GM19035 (cell line): ENCODE data around the gene RAD50.
"Not testable (repeated sequence)": the region's sequence is repeated elsewhere in the genome, so short reads cannot be mapped to it uniquely, and the experiment has no call there.

Experiments
- ATAC-seq: cut with Tn5 transposase; IDR thresholded peaks from one replicate; pipeline ENCODE4 v1.9.1; 2021; ENCODE audit not compliant: unreplicated experiment

RAD50 gene

DNA sequence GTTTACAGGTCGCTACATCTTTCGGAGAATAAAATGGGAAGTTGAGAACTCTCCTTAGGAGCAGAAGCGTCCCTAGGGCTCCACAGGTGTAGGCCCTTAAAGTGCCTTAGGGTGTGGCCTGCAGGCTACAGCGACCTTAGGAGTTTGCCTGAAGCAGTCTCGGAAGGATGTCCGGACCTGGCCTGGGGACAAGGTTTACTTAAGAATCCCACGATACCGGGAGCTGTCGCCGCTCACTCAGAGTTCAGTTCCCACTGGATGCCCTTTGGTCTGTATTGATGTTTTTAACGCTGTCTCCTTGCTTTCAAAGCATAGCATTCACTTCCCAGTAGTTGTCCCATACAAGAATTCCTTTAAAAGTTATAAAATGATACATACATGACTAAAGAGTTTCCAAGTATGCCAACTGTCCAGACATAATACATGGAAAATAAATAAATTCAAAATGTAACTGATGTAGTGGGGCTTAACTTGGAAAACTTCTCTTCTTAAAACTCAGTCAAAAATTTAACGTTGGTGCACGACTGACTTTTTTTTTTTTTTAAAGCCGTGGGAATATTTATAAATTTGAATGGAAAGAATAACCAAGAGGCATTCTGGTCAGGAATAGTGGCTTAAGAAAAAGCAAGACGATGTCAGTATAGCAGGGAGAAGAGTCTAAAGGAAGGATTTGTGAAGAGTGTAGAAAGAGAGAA lies 848 bp downstream of the RAD50 start:
- peak; percentile 38 for ATAC-seq

DNA sequence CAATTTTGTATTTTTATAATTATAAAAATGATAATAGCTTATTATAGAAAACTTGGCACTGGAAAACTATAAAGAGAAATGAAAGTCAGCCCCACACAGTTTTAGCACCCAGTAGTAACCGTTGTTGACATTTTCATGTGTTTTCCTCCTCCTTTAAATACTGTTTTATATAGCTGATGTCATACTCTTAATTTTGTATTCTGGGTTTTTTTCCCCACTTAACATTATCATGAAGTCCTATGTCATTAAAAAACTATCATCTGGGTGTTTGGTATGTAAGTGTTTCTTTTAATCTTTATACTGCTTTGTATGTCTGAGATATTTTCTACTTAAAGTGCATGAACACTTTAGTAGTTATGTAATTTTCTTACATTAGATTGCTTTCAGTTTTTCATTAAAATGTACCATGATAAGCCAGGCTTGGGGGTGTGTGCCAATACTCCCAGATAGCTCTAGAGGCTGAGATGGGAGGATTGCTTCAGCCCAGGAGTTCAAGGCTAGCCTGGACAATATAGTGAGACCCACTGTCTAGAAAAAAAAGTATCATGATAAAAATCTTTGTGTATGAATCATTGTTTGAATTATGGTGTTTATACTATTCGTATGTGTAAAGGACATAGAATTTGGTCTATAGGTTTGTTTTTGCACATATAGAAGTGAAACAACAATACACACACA lies 2.7 kb downstream of the RAD50 start:
- no peak for ATAC-seq

DNA sequence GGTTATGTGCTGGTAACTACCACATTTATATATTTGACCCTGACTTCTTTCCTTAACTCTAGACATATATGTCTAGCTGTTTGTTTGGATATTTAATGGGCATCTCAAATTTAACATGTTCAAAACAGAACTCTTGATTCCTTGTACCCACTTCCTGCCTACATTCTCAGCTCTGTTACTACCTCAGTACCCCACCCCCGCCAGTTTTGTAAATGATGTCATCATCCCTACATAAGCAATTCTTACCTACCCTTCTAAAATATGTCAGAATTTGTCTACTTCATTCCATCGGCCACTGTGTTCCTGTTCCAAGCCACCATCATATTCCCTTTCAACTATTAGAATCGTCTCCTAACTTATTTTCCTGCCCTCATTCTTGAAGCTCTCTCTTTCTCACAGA lies 4.8 kb downstream of the RAD50 start:
- ATAC-seq, result no peak

- not testable (repeated sequence) for ATAC-seq
Observed at GRCh38 chr5:132564555-132564954, 7.8 kb downstream of the RAD50 start.

GRCh38 chr5:132566657-132567056 lies 9.9 kb downstream of the RAD50 start:
- ATAC-seq, result no peak

GRCh38 chr5:132576123-132576522 lies 19.3 kb downstream of the RAD50 start:
- ATAC-seq, result no peak

DNA sequence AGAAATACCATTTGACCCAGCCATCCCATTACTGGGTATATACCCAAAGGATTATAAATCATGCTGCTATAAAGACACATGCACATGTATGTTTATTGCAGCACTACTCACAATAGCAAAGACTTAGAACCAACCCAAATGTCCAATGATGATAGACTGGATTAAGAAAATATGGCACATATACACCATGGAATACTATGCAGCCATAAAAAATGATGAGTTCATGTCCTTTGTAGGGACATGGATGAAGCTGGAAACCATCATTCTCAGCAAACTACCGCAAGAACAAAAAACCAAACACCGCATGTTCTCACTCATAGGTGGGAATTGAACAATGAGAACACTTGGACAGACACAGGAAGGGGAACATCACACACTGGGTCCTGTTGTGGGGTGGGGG lies 27.8 kb downstream of the RAD50 start:
- ATAC-seq, result not testable (repeated sequence)

GRCh38 chr5:132586063-132586462 lies 29.3 kb downstream of the RAD50 start:
- ATAC-seq, result no peak

GRCh38 chr5:132589467-132589866 lies 32.7 kb downstream of the RAD50 start:
- no peak for ATAC-seq

DNA sequence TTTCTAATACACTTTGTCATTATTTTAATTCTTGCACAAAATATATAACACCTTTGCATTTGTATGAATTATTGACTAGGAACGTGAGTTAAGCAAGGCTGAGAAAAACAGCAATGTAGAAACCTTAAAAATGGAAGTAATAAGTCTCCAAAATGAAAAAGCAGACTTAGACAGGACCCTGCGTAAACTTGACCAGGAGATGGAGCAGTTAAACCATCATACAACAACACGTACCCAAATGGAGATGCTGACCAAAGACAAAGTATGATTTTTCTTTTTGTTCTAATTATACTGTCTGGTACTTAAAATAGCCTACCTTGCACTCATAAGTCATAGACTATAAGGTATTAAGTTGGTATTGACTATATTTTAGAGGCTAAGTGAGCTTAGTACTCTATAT lies 34.4 kb downstream of the RAD50 start:
- ATAC-seq, result no peak

DNA sequence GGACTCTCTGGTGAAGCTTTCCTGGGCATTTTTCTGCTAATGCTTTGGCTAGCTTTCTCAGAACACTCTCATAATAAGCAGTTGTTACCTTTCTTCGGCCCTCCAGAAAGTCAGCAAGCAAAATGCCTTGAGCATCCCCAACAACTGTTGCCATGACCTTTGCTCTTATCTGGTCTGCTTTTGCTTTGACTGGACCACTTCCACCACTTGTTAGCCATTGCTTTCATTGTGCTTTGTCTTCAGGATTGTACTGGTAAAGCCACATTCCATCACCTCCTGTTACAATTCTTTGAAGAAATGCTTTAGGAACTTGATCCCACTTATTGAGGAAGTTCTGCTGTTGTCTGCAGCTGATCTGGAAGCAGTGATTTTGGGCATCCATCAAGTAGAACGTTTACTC lies 35.7 kb downstream of the RAD50 start:
- ATAC-seq, result no peak

- ATAC-seq, result no peak
Observed at GRCh38 chr5:132594170-132594569, 37.4 kb downstream of the RAD50 start.

DNA sequence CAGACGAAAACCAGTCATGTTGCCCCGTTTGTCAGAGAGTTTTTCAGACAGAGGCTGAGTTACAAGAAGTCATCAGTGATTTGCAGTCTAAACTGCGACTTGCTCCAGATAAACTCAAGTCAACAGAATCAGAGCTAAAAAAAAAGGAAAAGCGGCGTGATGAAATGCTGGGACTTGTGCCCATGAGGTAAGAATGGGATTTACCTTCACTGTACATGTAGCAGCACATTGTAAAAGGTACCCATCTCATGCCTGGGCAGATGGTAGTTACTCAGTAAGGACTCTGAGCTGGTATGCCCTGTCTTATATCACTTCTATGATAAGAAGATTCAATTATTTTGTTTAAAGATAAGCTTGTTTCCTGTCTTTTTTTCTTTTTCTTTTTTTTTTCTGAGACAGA lies 38.8 kb downstream of the RAD50 start:
- ATAC-seq, result no peak

GRCh38 chr5:132601071-132601728 lies 44.4 kb downstream of the RAD50 start:
- no peak for ATAC-seq

DNA sequence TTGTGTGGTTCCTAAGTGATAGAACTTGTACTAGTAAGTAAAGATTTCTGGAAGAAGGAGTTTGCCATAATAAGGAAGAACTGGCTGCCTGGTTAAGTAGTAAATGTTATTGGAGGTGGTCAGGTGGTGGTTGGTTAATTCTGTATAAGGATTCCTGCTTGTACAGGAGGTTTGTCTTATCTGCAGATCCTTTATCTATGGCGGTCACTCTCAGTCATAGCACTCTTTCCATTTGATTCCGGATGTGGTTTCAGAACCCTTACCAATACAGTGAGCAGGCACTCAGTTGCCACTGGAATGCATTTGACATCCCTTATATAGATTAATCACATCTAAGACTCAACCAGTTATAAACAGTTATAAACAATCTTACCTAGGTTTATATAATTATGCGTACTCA lies 50.3 kb downstream of the RAD50 start:
- ATAC-seq, result no peak

DNA sequence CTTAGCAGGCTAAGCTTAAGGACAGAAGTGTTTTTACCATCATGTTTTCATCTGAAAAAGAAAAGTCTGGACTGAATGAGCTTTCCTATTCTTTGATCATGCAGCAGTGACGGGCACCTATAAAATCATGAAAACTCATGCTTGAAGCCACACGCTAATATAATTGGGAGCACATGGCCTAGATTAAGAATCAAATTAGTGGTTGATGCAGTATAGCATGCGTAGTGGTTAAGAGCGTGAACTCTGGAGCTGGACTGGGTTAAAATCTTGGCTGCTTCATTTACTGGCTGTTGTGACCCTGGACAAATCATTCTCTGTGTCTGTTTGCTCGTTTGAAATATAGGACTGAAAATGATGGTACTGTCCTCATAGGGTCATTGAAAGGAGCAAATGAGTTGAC lies 51.3 kb downstream of the RAD50 start:
- ATAC-seq, result no peak

DNA sequence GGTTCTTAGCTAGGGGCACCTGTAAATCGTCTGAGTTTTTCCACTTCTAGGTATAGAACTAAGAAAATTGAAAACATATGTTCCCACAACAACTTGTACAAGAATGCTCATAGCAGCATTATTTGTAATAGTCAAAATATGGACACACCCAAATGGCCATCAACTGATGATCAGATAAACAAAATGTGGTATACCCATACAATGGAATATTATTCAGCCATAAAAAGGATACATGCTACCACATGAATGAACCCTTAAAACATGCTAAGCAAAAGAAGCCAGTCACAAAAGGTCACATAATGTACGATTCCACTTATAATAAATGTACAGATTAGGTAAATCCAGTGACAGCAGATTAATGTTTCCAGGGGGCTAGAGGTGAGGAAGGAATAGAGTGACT lies 55.2 kb downstream of the RAD50 start:
- no peak for ATAC-seq

GRCh38 chr5:132612846-132613245 lies 56.1 kb downstream of the RAD50 start:
- no peak for ATAC-seq

- no peak for ATAC-seq
Observed at GRCh38 chr5:132621699-132622098, 64.9 kb downstream of the RAD50 start.

DNA sequence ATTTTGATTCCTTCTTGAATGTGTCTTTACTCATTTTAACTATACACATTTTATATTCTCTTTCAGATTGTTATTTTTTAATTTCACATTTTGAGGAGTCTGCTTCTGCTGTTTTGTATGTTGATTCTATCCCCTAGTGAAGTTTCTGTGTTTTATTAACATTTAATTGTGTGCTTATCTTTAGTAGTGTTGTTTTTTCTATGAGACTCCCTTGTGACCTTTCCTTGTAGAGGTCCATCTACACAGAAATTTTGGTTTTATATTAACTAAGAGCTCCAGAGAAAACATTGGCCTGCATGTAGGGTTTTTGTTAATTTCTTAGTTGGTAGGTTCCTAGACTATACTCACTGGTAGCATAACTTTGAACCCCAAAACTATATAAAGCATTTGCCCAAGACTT lies 65.8 kb downstream of the RAD50 start:
- no peak for ATAC-seq

- ATAC-seq, result no peak
Observed at GRCh38 chr5:132627470-132627869, 70.7 kb downstream of the RAD50 start.

- ATAC-seq, result no peak
Observed at GRCh38 chr5:132628814-132629213, 72.0 kb downstream of the RAD50 start.
